ENCODE results near the gene BIRC2.
A peak's percentile ranks its signal among the peaks of the same experiment; 100 is the strongest.
"Not testable (repeated sequence)": the region's sequence is repeated elsewhere in the genome, so short reads cannot be mapped to it uniquely, and the experiment has no call there.

The BIRC2 gene

DNA sequence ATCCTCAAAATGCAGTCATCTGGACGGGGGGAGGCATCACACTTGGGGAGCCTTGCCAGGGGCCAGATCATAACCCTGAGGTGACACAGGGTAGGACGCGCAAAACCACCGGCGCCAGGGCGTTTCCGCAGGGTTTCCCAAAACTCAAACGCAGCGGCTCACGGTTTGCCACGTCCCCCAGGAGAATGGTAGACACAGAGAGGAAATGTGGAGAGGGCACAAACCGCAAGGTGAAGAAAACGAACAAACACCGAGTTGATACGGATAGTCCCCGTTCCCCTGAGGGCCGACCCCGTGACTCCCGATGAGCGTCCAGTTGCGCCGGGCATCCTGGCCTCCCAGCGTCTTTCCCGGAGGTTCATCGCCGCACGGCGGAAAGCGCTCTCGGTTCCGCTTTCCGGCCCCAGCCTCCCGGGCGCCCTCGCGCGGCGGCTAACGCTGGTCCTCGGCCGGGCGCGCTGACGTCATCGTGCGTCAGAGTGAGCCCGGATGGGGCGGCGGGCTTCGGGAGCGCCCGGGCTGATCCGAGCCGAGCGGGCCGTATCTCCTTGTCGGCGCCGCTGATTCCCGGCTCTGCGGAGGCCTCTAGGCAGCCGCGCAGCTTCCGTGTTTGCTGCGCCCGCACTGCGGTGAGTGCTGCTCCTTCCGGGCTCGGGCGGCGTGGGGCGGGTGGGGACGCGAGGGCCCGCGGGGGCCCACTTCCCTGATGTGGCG lies at the start of gene BIRC2:
Gene BIRC2, plus strand, starts transcription at position 467 of the 714 bp plus-strand sequence. CDS start 2,641 bp downstream, outside the sequence.
- peak; percentile 93 for DNase-seq

DNA sequence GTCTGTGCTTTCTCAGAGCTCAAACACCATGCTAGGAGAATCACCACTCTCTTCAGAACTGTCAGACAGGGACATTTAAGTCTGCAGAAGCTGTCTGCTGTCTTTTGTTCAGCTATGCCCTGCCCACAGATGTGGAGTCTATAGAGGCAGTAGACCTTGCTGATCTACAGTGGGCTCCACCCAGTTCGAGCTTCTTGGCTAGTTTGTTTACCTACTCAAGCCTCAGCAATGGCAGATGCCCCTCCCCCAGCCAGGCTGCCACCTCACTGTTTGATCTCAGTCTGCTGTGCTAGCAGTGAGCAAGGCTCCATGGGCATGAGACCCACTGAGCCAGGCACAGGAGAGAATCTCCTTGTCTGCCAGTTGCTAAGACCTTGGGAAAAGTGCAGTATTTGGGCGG lies 46.2 kb upstream of the BIRC2 start:
- DNase-seq, result not testable (repeated sequence)

DNA sequence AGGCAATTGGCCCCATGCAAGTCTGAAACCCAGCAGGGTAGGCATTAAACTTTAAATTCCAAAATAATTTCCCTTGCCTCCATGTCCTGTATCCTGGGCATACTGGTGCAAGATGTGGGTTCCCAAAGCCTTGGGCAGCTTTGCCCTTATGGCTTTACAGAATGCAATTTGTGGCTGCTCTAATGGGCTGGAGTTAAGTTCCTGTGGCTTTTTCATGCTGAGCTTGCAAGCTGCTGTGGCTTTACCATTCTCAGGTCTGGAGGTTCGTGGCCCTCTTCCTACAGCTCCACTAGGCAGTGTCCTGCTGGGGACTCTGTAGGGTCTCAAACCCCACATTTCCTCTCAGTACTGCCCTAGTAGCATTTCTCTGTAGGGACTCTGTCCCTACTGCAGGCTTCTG lies 44.8 kb upstream of the BIRC2 start:
- no peak for DNase-seq

DNA sequence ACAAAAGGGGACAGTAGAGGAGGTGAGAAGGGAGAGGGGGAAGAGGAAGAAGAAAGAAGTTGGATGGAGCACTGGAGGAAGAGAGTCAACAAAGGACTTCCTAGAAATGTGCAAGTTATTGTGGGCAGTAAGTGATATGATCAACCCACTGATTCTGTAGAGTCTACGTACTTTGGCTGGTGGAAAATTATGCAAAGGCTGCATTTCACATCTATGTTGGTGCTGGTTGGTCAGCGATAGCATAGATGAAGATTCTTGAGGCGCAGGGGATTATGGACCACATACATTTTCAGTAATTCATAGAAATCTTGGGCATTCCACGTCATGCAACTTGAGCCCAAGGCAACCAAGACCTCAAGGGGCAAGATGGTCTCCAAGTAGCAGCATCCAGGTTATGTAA lies 42.3 kb upstream of the BIRC2 start:
- no peak for DNase-seq

DNA sequence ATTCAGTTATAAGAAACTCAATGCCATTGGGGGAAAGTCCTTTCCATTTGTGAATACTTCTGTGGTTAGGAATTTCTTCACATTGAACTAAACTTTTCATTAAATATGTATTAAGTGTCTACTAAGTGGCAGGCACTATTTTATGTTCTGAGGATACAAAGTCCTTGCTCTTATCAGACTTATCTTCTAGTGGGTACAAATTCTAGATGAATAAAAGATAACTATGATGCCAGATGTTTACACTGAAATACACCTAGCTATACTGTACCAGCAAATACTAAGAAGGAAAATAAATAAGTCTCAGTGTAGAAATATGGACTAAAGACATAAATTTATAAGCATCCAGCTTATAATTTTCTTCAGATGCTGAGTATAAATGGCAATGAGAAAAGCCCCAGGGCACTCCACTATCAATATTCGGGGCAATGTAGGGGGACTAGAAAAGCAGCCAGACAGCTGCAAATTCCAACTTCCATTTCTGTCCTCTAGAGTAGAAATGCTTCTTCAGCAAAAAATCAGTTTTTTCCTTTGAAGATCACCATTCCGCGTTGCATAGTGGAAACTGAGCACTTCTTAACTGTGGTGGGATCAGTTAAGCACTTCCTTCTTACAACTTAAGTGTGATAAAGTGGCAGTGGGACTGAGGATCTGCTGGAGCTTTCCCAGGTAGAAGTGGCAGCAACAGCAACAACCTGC lies 41.5 kb upstream of the BIRC2 start:
- DNase-seq, result no peak

DNA sequence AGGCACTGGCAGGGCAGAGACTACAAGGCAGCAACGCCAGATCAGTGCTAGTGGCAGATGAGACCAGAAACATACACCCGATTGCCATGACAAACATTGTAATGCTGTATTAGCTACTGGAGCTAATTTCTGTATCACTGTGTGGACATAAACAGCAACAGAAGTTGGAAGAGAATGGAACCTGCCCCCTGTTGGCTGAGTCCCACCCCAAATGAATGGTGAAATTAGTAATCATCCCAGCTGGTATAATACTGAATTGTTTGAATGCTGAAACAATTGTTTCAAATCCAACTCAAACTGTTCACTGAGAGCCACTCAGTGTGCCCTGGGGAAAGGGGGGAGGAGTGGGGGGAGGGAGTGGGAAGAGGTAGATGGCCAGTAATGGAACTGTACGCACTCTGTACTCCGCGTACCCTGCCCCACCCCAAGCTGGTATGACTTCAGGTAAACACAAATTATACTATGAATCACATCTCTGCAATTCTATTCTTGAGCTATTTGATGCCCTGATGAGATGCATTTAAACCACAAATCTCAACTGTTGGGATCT lies 40.9 kb upstream of the BIRC2 start:
- peak; percentile 25 for DNase-seq

DNA sequence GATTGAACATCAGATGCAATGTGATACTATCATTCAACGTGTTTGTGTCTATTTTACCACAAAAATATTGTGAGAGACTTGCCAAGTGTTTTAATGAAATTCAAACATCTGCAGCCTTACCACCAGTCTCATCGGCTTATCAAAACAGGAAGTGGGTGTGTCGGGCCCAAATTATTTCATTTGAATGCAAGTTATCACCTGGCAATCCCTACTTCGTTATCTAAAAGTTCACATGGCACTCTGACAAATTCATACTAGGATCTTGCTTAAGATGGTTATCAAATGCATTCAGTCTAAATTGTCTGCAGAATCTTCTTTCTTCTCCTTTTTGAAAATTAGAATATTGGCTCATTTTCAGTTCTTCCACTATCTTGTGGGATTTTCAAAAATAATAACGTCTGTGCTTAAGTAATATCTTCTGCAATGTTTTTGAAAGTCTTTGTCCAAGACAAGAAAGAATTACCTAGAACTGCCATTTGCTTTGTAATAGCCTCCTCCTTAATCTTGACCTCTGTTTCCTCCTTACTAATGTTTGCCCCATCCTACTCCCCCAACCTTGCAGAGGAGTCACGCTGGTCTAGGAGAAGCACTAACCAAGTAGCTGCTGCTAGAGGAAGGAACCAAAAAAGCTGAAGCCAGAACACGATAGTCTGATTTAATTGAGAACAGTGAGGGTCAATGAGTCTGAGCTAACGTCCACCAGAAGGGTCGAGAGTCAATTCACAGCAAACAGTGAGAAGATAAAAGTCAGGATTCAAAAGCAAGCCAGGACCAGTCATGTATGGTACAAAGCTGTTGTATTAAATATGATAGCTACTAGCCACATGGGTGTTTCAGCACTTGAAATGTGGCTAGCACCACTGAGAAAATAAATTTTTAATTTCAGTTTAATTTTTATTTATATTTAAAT lies 39.9 kb upstream of the BIRC2 start:
- DNase-seq, result no peak

DNA sequence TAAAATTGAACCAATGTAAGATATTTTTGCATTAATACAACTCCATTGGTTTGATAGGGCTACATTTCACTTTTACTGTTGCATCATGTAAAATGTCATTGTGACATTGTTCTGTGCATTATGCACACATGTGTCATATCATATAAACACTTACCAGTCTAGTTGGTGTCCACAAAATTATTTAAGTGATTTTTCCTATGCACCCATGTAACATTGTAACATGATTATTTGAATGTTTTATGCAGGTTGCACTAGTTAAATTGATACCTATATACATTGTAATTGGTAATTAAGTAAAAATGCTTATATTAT lies 39.3 kb upstream of the BIRC2 start:
- no peak for DNase-seq

DNA sequence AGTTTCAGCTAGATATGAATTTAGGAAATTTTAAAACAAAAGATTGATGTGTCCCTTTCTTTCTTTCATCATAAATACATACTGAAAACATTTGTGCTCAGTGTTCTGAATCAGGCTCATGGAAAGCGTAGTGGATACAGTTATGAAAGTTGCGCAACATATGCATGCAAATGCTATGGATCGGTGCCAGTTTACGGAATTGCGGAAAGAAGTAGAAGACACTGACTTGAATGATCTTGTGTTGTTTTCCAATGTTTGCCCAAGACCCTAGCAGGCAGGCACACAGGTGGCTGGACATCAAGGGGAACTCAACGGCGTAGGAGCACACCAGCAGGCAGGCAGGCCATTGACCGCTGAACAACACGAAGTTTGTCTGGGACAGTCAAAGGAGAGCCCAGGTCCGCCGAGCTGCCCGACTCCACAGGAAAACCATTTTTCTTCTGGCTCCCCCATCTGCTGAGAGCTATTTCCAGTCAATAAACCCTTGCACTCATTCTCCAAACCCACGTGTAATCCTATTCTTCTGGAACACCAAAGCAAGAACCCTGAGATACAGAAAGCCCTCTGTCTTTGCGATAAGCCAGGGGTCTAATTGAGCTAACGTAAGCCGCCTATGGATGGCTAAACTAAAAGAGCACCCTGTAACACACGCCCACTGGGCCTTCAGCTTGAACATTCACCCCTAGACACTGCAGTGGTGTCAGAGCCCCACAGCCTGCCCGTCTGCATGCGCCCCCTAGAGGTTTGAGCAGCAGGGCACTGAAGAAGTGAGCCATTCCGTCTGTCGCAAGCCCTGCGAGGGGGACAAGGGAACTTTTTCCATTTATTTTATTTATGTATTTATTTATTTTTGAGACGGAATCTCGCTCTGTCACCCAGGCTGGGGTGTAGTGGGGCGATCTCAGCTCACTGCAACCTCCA lies 37.1 kb upstream of the BIRC2 start:
- DNase-seq, result no peak

DNA sequence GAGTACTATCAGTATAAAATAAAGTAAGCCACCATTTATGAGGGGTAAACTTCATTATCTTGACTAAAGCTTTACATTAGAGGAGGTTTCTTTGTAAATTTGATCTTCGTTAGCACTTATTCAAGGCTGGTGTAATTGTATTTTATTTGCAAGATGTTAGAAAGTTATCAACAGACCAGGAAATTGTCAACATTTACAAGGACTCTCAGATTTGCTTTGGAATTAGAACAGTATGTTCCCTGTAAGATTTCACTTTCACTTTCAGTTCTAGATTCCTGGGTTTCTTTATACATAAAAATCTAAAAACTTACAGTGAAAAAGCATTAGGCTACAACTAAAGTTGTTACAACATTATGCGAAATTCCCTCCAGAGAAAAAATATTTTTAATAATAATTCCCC lies 34.3 kb upstream of the BIRC2 start:
- no peak for DNase-seq

DNA sequence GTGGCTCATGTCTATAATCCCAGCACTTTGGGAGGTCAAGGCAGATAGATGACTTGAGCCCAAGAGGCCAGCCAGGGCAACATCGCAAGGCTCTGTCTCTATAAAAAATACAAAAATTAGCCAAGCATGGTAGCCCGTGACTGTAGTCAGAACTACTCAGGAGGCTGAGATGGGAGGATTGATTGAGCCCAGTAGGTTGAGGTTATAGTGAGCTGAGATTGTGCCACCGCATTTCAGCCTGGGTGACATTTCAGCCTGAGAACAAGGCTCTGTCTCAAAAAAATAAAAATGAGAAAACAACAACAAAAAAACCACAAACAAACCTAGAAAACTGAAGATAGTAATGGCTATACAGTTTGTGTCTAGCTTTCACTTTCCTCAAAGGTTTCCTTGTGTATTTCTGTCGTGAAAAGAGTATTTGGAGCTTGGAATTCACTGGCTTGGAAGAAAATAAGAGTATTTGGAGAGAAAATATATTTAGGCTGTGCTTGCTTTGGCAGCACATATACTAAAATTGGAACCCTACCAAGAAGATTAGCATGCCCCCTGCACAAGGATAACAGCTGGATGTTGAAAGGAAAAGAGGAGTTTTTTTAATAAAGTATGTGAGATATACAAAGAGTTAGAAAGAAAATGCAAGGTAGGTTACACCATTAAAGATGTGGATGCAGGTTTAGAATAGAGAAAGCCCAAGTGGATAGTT lies 33.6 kb upstream of the BIRC2 start:
- no peak for DNase-seq

DNA sequence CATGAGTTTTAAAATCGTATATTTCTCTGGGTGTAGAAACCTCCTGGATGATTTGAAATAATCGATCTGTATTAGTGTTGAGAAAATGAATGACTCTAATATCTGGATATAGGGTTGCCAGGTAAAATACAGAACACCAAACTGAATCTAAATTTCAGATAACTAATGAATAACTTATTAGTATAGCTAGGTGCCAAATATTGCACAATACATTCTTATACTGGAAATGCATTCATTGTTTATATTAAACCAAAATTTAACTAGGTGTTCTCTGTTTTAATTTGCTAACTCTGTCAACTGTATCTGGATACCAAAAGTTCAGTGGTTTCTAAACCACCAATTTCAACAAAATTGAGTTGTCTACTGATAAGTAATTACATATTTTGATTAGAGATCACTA lies 32.2 kb upstream of the BIRC2 start:
- no peak for DNase-seq

DNA sequence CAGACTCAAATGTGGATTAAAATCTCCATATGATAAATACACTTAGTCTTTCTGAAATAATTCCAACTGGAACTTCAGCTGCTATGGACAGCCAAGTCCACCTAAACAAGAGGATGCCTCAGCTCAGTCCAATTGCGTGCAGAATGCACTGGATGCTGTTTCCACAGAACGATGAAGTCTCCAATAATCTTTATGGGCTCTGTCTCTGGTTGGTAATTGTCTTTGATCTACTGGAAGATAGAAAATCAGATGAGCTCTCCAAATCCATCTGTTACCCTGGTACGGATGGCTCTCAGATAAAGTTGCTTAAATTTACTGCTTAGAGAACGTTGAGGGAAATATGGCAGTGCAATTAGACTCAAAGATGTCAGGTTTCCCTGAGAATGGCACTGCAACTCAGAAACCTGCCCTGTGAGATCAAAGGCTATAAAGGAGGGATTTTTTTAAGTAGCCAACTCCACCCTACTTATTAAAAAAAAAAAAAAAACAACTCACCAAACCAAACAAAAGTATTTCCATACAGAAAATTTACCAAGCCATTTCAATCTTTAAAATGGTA lies 30.6 kb upstream of the BIRC2 start:
- DNase-seq, result no peak

DNA sequence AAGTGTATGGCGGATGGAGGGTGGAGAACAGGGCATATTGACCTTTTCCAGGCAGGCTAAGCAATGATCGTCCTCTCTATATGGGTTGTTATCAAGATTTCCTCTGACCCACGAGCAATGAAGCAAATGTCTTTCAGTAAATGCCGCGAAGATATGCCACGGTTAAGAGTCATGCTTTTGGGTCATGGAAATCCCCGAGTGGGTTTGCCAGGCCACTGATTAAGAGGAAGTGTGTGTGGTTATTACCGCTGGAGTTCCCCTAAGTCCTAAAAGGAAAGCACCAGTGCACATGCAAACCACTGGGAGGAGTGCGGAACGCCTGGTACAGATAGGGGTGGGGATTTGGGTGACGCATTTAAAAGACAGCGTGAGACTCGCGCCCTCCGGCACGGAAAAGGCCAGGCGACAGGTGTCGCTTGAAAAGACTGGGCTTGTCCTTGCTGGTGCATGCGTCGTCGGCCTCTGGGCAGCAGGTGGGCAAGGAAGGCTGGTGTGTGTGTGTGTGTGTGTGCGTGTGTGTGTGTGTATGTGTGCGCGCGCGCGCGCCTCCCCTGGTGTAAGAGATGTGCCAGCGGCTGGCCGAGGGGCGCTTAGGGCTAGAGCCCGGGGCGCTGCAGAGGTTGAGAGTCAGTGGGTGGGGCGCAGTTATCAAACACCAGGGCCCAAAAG lies 29.8 kb upstream of the BIRC2 start, which contains the start of gene BIRC3:
Gene BIRC3, plus strand, starts transcription at position 386 of the 669 bp plus-strand sequence. CDS start 7,026 bp downstream, outside the sequence.
- DNase-seq, result peak; percentile 76

DNA sequence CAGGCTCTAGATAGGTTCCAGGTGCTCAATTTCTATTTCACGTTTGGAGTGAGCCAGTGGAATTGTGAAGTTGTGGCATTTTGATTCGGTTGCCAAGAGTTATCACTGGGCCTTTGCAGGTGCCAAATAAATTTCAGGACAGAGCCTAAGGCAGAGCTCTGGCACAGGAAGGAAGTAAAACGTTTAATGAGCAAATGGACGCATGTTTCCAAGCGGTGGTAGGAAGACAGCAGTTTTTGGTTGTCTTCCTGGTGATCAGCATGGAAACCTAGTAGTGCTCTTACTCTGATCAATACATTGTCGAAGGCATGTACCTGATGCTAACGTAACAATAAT lies 29.3 kb upstream of the BIRC2 start:
- no peak for DNase-seq

DNA sequence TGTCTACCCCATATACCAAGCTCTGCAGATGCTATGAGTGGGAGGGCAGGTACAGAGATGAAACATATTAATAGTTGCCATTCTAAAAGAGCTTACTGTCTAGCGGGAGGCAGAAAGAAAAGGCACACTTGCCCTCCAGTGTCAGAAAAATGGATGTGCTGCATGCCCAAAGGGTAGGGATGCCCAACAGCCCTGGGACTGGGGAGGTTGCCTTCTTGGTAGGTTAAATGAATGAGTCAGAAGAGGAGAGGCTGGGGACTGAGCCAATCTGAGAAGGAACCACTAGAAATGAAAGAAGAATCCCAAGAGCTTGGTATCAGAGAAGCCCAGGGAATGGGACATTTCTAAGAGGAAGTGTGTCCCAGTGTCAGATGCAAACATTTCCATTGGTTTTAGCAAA lies 28.5 kb upstream of the BIRC2 start:
- DNase-seq, result no peak

DNA sequence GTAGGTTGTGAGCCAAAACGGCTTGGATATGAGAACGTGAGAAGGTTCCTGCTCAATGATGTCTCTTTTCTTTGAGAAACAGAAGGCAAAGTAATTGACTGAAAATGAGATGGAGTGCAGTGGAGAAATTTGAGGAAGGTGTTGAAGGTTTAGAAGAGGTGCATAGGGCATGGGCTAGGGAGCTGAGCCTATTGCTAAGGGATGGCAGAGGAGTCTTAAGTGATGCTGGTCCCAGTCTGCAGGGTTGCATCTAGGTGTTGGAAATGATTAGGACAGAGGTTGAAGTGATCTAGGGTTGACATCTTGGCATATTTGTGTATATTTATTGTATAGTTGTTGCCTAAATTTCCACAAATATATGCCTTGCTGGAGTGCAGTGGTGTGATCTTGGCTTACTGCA lies 27.5 kb upstream of the BIRC2 start:
- no peak for DNase-seq

DNA sequence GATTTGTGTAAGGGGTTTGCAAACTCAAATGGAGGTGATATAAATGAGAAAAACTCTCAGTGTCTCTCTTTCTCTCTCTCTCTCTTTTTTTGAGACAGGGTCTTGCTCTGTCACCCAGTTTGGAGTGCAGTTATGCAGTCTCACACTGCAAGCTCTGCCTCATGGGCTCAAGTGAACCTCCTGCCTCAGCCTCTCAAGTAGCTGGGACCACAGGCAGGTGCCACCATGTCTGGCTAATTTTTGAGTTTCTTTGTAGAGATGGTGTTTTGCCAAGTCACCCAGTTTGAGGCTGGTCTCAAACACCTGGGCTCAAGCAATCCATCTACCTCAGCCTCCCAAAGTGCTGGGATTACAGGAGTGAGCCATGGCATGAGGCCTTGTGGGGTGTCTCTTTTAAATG lies 26.8 kb upstream of the BIRC2 start:
- DNase-seq, result no peak

DNA sequence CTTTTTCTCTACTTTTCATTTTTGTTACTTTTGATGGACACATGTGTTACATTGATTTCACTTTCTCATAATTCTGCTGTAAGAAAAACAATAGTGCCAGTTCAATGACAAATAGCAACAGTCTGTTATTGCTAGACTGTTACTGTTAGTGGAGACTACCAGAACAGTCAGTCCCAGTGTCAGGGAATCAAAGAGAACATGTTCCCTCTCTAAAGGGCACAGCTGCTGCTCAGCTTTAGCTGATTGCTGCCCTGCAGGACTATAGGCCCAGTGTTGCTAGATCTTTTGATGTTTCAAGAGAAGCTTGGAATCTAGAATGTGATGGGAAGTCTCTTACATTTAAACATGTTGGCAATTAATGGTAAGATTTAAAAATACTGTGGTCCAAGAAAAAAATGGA lies 26.3 kb upstream of the BIRC2 start:
- no peak for DNase-seq

DNA sequence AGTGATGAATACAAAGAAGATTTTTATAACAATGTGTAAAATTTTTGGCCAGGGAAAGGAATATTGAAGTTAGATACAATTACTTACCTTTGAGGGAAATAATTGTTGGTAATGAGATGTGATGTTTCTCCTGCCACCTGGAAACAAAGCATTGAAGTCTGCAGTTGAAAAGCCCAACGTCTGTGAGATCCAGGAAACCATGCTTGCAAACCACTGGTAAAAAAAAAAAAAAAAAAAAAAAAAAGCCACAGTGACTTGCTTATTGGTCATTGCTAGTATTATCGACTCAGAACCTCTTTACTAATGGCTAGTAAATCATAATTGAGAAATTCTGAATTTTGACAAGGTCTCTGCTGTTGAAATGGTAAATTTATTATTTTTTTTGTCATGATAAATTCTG lies 24.5 kb upstream of the BIRC2 start:
- DNase-seq, result no peak

Measured in NCI-H1436 (cell line).